ENCODE data around the gene KRTAP5-1. TPM values are rescaled to one million over a fixed set of nuclear protein-coding genes. Genes with fewer than 3 reads are reported as not detected.
A peak's percentile ranks its signal among the peaks of the same experiment; 100 is the strongest.

The KRTAP5-1 gene
- total RNA-seq, 2 donors from 2014 or later: not detected

DNA sequence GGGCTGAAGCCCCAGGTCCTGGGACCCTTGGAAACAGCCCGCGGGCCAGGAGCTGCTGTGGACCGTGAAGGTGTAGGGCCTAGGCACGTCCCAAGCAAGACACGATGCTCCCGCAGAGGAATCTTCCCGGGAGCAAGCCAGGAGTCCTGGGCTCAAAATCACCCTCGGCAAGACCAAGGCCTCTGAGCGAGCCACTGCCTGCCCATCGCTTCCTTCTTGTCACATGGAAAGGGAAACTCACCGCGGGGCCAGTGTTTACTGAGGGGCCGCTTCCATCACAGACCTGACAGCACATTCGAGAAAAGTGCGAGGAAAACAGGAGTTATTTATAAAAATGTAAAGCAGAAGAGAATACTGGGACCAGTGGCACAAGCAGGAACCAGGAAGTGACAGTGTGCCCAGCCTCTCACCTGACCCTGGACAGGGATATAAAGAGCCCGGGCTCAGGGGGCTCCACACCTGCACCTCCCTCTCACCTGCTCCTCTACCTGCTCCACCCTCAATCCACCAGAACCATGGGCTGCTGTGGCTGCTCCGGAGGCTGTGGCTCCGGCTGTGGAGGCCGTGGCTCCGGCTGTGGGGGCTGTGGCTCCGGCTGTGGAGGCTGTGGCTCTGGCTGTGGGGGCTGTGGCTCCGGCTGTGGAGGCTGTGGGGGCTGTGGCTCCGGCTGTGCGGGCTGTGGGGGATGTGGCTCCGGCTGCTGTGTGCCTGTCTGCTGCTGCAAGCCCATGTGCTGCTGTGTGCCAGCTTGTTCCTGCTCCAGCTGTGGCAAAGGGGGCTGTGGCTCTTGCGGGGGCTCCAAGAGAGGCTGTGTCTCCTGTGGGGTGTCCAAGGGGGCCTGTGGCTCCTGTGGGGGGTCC, 44.5 kb upstream of the KRTAP5-1 start, which contains the start of gene KRTAP5-5:
Gene KRTAP5-5, plus strand, starts transcription at position 450 of the 860 bp plus-strand sequence. Its CDS starts 66 bp downstream, at position 516.
- no peak within 1 kb of the TSS for H3K27ac ChIP-seq
- H3K27me3 ChIP-seq: no peaks in the 10 kb centered on the region
- no peak within 1 kb of the TSS for H3K4me3 ChIP-seq
- H3K9me3 ChIP-seq: no peaks in the 10 kb centered on the region
- H3K36me3 ChIP-seq: no peaks in the 10 kb centered on the region
- TF ChIP-seq, protein P1, sequence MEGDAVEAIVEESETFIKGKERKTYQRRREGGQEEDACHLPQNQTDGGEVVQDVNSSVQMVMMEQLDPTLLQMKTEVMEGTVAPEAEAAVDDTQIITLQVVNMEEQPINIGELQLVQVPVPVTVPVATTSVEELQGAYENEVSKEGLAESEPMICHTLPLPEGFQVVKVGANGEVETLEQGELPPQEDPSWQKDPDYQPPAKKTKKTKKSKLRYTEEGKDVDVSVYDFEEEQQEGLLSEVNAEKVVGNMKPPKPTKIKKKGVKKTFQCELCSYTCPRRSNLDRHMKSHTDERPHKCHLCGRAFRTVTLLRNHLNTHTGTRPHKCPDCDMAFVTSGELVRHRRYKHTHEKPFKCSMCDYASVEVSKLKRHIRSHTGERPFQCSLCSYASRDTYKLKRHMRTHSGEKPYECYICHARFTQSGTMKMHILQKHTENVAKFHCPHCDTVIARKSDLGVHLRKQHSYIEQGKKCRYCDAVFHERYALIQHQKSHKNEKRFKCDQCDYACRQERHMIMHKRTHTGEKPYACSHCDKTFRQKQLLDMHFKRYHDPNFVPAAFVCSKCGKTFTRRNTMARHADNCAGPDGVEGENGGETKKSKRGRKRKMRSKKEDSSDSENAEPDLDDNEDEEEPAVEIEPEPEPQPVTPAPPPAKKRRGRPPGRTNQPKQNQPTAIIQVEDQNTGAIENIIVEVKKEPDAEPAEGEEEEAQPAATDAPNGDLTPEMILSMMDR (IDR thresholded peaks at IDR 0.05): no peak
- DNase-seq (ENCODE audit: low spot score): no peak
- peaks cover 0 to 3% of the 10 kb centered on the region in 2 donors for H3K4me1 ChIP-seq

DNA sequence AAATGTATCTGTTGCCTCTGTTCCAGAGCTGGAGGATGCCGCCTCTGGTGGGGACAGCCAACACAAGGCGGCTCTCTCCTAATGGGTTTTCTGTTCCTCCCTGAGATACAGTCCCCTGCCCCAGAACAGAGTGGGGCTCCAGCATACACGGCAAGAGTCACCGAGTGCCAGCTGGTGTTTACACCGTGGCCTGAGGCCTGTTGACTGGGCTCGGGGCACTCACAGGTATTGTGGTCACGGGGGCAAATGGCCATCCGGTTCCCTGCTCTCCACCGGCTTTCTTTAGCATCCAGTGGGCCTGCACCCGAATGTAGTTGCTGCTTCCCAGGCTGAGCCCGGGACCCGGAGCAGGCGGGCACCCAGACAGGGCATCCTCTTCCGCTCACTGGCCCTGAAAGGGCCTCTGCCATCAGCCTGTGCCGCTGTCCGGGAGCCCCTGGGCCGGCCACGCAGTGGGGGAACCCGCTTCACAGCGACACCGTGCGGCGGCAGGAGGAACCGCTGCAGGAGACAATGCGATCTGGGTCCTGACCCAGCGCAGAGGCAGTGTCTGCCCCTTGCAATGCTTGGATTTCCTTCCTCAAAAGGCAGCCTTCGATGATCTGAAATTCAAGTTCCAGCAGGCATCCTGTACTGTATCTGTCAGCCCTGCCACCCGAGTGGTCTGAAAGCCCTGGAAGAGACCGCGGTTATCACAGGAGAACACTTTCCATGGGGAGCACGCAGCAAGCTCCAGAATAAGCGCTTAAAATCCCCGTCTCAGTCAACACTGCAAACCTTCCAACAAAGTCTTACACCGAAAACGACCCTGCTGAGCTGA, 43.6 kb upstream of the KRTAP5-1 start:
- Histone ChIP-seq H3K36me3 (no peaks in the 10 kb centered on the region), H3K4me1 (peaks cover 0 to 3% of the 10 kb centered on the region in 2 donors), H3K9me3 (no peaks in the 10 kb centered on the region), H3K4me3 (no peak overlapping the region), H3K27me3 (no peaks in the 10 kb centered on the region), H3K27ac (no peak overlapping the region)
- DNase-seq (ENCODE audit: low spot score): no peak
- TF ChIP-seq, protein P1 (IDR thresholded peaks at IDR 0.05): peak; percentile 89 to 94

DNA sequence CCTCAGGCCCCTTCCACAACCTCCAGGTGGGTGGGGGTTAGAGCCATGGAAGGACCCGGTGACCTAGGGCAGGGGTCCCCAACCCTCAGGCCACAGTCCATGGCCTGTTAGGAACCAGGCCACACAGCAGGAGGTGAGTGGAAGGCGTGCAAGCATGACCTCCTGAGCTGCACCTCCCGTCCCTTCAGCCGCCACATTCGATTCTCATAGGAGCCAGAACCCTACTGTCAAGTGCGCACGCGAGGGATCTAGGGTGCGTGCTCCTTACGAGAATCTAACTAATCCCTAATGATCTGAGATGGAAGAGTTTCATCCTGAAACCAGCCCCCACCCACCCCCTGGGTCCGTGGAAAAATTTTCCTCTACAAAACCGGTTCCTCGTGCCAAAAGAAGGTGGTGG, 40.5 kb upstream of the KRTAP5-1 start:
- H3K36me3 ChIP-seq: no peaks in the 10 kb centered on the region
- H3K4me3 ChIP-seq: no peak overlapping the region
- no peaks in the 10 kb centered on the region for H3K4me1 ChIP-seq
- H3K27me3 ChIP-seq: no peaks in the 10 kb centered on the region
- no peak overlapping the region for H3K27ac ChIP-seq
- no peaks in the 10 kb centered on the region for H3K9me3 ChIP-seq
- DNase-seq (ENCODE audit: low spot score): no peak
- TF ChIP-seq, protein P1 (IDR thresholded peaks at IDR 0.05): no peak

DNA sequence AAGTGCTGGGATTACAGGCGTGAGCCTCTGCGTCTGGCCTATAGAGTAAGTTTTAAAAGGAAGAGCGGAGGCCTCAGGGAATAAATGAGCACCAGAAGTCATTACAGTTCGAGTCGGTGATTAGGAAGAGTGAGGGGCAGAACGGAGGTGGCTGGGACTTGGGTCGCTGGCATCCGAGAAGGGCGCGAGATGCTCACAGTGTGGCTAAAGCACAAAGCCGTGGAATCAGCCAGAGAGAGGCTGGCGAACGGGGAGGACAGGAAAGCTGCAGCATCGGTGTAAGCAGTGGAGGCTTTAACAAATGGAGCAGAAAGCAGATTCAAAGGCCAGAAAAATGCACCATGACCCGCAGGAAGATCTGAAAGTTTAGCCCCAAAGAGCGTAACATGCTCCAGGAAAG, 39.5 kb upstream of the KRTAP5-1 start:
- H3K27ac ChIP-seq: no peak overlapping the region
- TF ChIP-seq, protein P1 (IDR thresholded peaks at IDR 0.05): no peak
- no peak for DNase-seq (ENCODE audit: low spot score)
- no peak overlapping the region for H3K4me3 ChIP-seq
- no peaks in the 10 kb centered on the region for H3K4me1 ChIP-seq
- no peaks in the 10 kb centered on the region for H3K9me3 ChIP-seq
- H3K36me3 ChIP-seq: no peaks in the 10 kb centered on the region
- no peaks in the 10 kb centered on the region for H3K27me3 ChIP-seq

DNA sequence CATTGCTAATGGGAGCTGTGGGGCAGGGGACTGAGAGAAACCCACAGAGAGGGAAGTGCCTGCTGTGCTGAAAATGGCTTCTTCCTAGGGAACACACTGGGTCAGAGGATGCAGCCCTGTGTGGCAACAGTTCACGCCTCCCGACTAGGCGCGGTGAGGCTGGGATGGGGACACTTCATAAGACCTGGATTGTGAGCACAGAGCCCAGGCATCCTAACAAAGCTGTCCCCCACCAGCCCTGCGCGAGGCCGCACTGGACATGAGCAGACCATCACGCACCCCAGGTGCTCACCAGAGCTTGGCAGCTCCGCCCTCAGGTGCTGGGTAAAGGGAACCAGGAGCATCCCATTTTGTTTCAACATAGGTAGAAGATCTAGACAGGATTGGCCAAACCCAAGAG, 38.6 kb upstream of the KRTAP5-1 start:
- Histone ChIP-seq H3K4me1 (no peaks in the 10 kb centered on the region), H3K4me3 (no peak overlapping the region), H3K27me3 (no peaks in the 10 kb centered on the region), H3K9me3 (no peaks in the 10 kb centered on the region), H3K36me3 (no peaks in the 10 kb centered on the region), H3K27ac (no peak overlapping the region)
- DNase-seq (ENCODE audit: low spot score): no peak
- TF ChIP-seq, protein P1 (IDR thresholded peaks at IDR 0.05): no peak
